Stimulated activated CD8-positive, alpha-beta memory T cell treated with anti-CD3 and anti-CD28 coated beads, Interleukin-7, amount 100 ng/mL, for 48 hours (primary cell): ENCODE measurements around the gene STIL.
"Not testable (repeated sequence)": the region's sequence is repeated elsewhere in the genome, so short reads cannot be mapped to it uniquely, and the experiment has no call there.

Experiments used
- DNase-seq, 2 donors: peaks; one replicate each; pipeline ENCODE4 v3.0.0-alpha.2; 2020; ENCODE audit warnings: low read depth in 1 of 2; ENCODE audit errors: extremely low read depth in 1 of 2

Gene STIL

DNA sequence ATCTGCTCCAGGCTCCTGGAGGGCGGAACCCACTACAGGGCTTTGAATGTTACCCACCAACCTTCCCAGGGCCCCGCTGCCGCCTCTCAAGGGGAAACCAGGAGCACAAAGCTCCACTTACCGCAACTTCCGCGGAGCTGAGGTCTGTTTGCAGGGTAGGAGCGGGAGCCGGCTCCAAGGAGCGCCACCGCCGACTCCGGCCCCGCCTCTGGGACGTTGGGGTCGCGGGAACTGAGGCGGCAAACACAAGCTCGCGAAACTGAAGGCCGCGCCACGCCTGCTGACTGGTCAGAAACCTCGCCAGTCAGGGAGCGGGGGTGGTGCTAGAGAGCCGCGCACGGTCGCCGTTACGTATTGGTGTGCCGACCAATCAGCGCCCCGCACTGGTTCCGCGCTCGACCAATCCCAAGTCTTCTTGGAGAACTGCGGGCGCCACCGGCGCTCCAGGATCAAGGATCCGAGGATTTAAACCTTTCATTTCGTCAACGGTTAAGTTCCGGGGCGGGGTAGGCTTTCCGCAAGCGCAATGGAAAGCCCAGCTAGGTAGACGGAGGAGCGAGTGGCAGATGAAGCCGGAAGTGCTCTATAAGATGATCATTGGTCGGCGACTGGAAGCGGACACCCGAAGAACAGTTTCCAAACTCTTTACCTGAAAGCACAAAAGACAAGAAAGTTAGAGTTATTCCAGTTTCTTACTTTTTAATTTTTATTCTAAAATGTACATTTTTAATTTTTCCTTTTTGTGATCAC is at the start of gene STIL:
STIL (minus strand) TSS at position 233 of the 750 bp plus-strand sequence. CDS start 3,828 bp downstream, outside the sequence.
- peak; percentile 97 to 98 for DNase-seq

DNA sequence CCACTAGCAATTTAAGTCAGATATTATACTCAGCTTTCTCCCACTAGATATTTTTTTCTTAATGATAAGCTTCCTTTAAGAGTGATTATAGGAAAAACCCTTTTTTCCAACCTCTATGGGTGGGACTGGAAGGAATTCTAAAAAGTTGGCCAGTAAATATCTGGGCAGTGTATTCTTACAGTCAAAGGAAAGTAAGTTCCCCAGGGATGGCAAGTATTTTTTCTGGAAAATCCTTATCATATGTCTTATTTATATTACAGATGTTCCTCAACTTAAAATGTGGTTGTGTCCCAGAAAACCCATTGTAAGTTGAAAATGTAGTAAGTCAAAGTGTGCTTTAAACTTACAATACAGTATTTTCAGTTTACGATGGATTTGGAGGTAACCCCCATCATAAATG is 48.9 kb upstream of the STIL start:
- DNase-seq, result no peak

DNA sequence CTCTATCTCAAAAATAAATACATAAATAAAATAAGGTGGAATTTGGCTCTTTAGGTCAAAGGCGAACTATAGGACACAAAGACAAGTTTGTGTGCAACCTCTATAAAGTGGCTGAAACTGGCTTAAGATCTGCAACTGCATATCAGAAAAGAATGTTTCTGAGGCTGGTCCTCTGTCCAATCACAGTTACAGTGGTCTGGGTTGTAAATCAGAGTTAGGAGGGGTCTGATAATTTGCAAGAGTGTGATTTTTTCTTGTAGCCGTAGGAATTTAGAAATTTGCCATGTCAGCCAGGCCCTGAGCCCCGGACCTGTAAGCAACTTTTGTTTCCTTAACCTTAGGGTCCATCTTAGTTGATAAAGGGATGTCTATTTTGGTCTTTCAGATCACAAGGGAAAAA is 47.4 kb upstream of the STIL start:
- no peak for DNase-seq

DNA sequence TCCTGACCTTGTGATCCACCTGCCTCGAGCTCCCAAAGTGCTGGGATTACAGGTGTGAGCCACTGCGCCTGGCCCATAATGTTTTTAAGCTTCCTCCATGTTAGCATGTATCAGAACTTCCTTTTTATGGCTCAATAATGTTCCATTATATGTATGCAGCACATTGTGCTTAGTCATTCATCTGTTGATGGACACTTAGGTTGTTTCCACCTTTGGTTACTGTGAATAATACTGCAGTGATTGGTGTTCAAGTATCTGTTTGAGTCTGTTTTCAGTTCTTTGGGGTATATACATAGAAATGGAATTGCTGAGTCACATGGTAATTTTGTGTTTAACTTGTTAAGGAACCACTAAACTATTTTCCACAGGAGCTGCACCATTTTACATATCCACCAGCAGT is 37.4 kb upstream of the STIL start:
- no peak for DNase-seq

GRCh38 chr1:47348246-47348645 is 34.3 kb upstream of the STIL start:
- no peak for DNase-seq

DNA sequence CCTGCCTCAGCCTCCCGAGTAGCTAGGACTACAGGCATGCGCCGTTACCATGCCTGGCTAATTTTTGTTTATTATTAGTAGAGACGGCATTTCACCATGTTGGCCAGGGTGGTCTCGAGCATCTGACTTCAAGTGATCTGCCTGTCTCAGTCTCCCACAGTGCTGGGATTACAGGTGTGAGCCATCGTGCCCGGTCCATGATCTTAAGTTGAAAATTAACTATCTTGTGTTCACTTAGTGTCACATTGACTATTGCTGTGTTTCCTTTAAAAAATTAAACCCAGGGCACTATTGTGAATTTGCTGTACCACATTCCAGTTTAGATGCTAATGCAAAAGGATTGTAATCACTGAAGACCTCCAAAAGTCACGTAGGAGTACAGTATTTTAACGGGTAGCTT is 33.8 kb upstream of the STIL start:
- DNase-seq, result no peak

- not testable (repeated sequence) for DNase-seq
Observed at GRCh38 chr1:47346979-47347378, 33.0 kb upstream of the STIL start.

- DNase-seq, result no peak
Observed at GRCh38 chr1:47340227-47340626, 26.3 kb upstream of the STIL start.

- DNase-seq, result no peak
Observed at GRCh38 chr1:47338249-47339077, 24.5 kb upstream of the STIL start.

- no peak for DNase-seq
Observed at GRCh38 chr1:47337350-47337749, 23.4 kb upstream of the STIL start.

DNA sequence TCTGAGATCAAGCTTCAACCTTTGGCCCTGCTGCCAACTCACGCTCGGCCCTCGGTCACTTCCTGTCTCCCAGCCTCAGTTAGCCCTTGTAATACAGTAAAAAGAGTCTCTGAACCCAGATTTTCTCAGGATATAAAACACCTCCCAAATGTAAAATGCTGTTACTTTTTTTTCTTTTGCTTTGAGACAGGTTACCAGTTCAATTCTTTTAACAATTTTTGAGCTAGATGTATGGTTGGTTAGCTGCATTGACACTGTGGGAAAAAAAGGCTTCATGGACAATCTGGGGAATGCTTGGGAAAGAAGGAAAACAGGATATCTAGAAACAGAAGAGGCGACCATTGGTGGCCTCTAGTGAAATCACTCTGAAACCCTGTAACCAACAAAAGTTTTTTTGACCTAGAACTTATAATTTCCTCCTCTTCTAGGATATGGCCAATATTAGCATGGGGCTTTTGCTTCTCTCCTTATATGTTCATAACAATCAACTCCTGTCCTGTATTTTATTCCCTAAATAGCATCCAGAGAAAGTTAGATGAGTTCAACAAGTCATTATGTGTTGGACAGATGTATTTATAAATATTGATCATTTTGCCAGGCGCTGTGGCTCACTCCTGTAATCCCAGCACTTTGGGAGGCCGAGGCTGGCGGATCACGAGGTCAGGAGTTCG is 21.0 kb upstream of the STIL start:
- DNase-seq, result no peak

- peak; percentile 59 to 60 for DNase-seq
Observed at GRCh38 chr1:47333922-47334764, 20.2 kb upstream of the STIL start.

DNA sequence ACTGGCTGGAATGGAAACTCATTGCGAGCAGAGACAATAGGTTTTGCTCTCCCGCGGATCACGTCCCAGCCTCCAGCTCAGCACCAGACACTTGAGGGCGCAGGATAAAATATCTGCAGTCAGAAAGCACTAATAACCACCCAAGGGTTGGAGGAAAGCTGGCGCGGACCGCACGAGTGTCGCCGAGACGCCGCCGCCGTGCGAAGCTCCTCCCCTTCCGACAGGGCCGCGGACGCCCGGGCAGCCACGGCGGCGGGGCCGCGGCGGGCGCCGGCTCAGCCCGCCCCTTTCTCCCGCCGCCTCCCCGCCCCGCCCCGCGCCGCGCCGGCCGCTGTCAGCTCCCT is 19.6 kb upstream of the STIL start, which contains the start of gene CMPK1:
CMPK1 (plus strand) TSS at position 213 of the 344 bp plus-strand sequence. CDS start 156 bp downstream, outside the sequence.
- peak; percentile 61 to 65 for DNase-seq

GRCh38 chr1:47332779-47333577 is 19.0 kb upstream of the STIL start:
- no peak for DNase-seq

GRCh38 chr1:47331875-47332274 is 17.9 kb upstream of the STIL start:
- no peak for DNase-seq

GRCh38 chr1:47330212-47330611 is 16.3 kb upstream of the STIL start:
- DNase-seq, result no peak

DNA sequence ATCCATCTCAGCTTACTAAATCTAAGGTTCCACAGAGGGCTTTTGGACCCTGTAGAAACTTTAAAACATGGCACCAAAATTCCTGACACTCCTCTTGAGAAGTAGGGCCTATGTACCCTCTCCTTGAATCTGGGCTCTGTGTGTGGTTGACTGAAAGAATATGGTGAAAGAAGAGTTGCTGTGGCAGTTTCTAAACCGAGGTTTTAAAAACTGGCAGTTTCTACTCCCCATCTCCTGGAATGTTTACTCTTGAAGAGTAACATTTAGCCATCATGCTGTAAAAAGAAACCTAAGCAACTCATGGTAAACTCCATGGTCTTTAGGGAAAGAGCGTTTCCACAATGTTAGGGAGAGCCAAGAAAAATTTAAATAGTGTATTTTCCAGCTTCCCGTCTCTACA is 15.0 kb upstream of the STIL start:
- no peak for DNase-seq

- DNase-seq, result no peak
Observed at GRCh38 chr1:47326271-47326670, 12.3 kb upstream of the STIL start.

GRCh38 chr1:47325528-47325927 is 11.6 kb upstream of the STIL start:
- no peak for DNase-seq

DNA sequence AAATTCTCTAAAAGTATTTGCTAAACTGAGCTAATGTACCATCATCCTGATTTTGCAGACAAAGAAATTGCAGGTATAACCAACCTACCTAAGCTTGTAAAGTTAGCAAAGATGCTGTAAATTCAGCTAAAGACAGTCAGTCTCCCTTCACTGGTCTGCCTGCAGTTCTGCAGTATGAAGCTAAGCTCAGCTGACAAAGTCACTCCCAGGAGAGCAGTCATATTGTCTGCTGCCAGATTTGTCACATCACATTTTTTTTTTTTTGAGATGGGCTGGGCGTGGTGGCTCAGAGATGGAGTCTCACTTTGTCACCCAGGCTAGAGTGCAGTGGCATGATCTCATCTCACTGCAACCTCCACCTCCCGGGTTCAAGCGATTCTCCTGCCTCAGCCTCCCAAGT is 10.7 kb upstream of the STIL start:
- no peak for DNase-seq
